Retinal pigment epithelial cell (primary cell): ENCODE results near the gene TRA2B.

Source experiments
- DNase-seq: peaks from one replicate; pipeline ENCODE4 v3.0.0-alpha.2; 2010; ENCODE audit warnings: low read depth
- H3K4me3 ChIP-seq: 2 replicates; pipeline ENCODE4 v1.5.1; 2011; ENCODE audit warnings: mild to moderate bottlenecking, low read length, control low read depth, moderate library complexity
- CTCF ChIP-seq: conservative IDR thresholded peaks from 2 replicates; pipeline ENCODE4 v1.5.1; 2011; ENCODE audit warnings: low read depth, low read length, control low read depth, inconsistent platforms

Gene TRA2B

DNA sequence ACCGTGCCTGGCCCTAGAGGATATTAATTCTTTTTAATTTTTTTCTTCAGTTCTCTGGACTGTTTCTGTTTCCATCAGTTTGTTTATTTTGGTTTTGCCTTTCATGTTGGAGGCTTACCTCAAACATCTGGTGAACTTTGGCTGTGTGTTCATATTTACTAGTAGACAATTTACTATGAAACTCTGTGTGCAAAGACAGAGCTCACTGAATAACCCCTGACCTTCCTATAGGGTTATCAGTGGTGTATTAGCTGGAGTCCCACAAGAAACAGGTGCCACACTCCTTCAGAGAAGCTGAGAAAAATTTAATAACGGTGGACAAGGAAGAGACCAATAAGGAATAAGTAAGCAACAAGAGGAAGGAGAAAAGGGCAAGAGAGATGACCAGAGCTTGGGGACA lies 28.8 kb upstream of the TRA2B start:
- no peak overlapping the region for H3K4me3 ChIP-seq
- no peak for TF ChIP-seq CTCF
- DNase-seq, result no peak

- TF ChIP-seq CTCF, result no peak
- DNase-seq, result no peak
- H3K4me3 ChIP-seq, result no peak overlapping the region
Measured at GRCh38 chr3:185965496-185965895, 27.7 kb upstream of the TRA2B start.

- no peak for TF ChIP-seq CTCF
- DNase-seq, result no peak
- H3K4me3 ChIP-seq, result no peak overlapping the region
Measured at GRCh38 chr3:185961675-185962232, 23.9 kb upstream of the TRA2B start.

DNA sequence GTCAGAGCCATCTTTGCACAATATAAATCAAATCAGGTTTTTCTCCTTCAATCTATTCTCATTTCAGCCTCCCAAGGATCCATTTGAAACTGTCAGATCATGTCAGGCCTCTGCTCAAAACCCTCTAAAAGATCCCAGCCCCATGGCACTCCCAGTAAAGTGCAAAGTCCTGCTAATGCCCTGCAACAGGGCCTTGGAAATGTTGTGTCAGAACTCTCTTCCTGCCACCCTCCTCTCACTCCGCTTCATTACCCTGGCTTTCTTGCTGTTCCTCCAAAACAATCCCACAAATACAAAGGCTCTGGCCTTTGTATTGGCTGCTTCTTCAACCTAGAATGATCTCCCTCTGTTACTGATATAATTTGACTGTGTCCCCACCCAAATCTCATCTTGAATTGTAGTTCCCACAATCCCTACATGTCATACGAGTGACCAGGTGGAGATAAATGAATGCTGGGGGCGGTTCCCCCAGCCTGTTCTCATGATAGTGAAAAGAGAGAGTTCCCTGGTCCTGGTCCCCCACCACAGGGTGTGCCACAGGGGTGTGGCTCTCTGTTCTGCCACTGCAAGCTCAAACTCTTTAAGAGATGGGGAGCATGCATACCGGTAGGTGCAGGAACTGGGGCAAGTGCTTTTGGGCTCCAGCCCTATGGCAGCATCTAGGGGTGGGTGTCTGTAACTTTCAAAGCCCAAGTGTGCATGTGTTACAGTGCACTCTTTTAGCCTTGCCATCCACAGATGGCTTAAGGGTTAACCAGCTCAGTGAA lies 22.9 kb upstream of the TRA2B start:
- no peak for DNase-seq
- no peak overlapping the region for H3K4me3 ChIP-seq
- no peak for TF ChIP-seq CTCF

- H3K4me3 ChIP-seq, result no peak overlapping the region
- DNase-seq, result peak; percentile 80
- TF ChIP-seq CTCF, result no peak
Measured at GRCh38 chr3:185959609-185960521, 22.1 kb upstream of the TRA2B start.

- H3K4me3 ChIP-seq, result no peak overlapping the region
- no peak for TF ChIP-seq CTCF
- DNase-seq, result no peak
Measured at GRCh38 chr3:185958626-185959025, 20.8 kb upstream of the TRA2B start.
